SIG-M5 treated with dmso at 0.1 percent for 504 hours (cell line): ENCODE data around the gene GLYAT.
"Not testable (repeated sequence)": the region's sequence is repeated elsewhere in the genome, so short reads cannot be mapped to it uniquely, and the experiment has no call there.

Experiments
- DNase-seq: peaks from one replicate; lab custom pipeline; 2025; ENCODE audit not compliant: unreplicated experiment; lab: John Stamatoyannopoulos, UW

GLYAT gene

GRCh38 chr11:58685973-58686722 lies 45.6 kb downstream of the GLYAT start:
- DNase-seq, result no peak

- DNase-seq, result not testable (repeated sequence)
Measured at GRCh38 chr11:58682660-58683059, 49.1 kb downstream of the GLYAT start.

- not testable (repeated sequence) for DNase-seq
Measured at GRCh38 chr11:58677536-58677935, 54.2 kb downstream of the GLYAT start.

- DNase-seq, result no peak
Measured at GRCh38 chr11:58676563-58677135, 55.1 kb downstream of the GLYAT start.

- DNase-seq, result peak; percentile 58
Measured at GRCh38 chr11:58675334-58676155, 56.2 kb downstream of the GLYAT start.

- no peak for DNase-seq
Measured at GRCh38 chr11:58674609-58675008, 57.1 kb downstream of the GLYAT start.

GRCh38 chr11:58671983-58672633 lies 59.6 kb downstream of the GLYAT start:
- DNase-seq, result no peak

GRCh38 chr11:58659910-58660570 lies 71.7 kb downstream of the GLYAT start:
- no peak for DNase-seq

- no peak for DNase-seq
Measured at GRCh38 chr11:58659404-58659803, 72.3 kb downstream of the GLYAT start.
